GM19099 (cell line): ENCODE results near the gene HSFY1.
"Not testable (repeated sequence)": the region's sequence is repeated elsewhere in the genome, so short reads cannot be mapped to it uniquely, and the experiment has no call there.

Source experiments
- POLR2A ChIP-seq: IDR thresholded peaks from 3 replicates; pipeline ENCODE4 v1.6.1; 2011; ENCODE audit warnings: low read depth; ENCODE audit not compliant: insufficient read length; ENCODE audit errors: extremely low read depth

HSFY1 gene, protein sequence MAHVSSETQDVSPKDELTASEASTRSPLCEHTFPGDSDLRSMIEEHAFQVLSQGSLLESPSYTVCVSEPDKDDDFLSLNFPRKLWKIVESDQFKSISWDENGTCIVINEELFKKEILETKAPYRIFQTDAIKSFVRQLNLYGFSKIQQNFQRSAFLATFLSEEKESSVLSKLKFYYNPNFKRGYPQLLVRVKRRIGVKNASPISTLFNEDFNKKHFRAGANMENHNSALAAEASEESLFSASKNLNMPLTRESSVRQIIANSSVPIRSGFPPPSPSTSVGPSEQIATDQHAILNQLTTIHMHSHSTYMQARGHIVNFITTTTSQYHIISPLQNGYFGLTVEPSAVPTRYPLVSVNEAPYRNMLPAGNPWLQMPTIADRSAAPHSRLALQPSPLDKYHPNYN

DNA sequence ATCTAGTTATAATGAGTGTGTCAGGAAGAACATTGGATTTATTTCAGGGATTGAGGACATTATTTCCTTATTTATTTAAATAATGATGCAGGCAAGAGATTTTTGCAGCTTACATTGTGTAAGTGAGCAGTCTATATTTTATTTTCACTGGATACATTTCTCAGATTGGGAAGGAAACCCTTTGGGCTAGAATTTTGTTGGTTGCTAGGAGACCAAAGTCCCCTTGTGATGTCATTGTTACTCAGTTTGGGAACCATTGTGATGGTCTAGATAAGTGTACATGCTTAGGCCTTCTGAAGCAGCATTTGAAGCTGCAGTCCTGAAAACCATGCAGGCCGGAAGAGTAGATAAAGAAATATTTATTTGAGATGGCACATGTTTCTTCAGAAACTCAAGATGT is at the start of gene HSFY1:
TSS of gene HSFY1 (plus strand) at position 301 of the 400 bp plus-strand sequence. CDS start at position 369, 68 bp downstream.
- TF ChIP-seq POLR2A, result not testable (repeated sequence)
